GM23248 (cell line): ENCODE results near the gene POP7. TPM values are rescaled to one million over a fixed set of nuclear protein-coding genes. Genes with fewer than 3 reads are reported as not detected.

Source experiments
- DNase-seq: peaks from one replicate; pipeline ENCODE4 v3.0.0-alpha.2; 2015
- H2AFZ ChIP-seq: fragments of 200-600 bp; sonication (generic); 2 replicates; pipeline ENCODE4 v1.6.1; 2016; ENCODE audit warnings: antibody characterized with exemption
- H3F3A ChIP-seq: fragments of 200-600 bp; sonication (generic); 2 replicates; pipeline ENCODE4 v1.6.1; 2016; ENCODE audit warnings: mild to moderate bottlenecking, antibody characterized with exemption, mixed run types; ENCODE audit not compliant: insufficient read depth
- H3K27ac ChIP-seq: fragments of 200-600 bp; sonication (generic); 2 replicates; pipeline ENCODE4 v1.5.1; 2016; ENCODE audit warnings: mild to moderate bottlenecking
- H3K27me3 ChIP-seq: fragments of 200-600 bp; sonication (generic); replicated peaks from 2 replicates; pipeline ENCODE4 v1.6.1; 2016; ENCODE audit warnings: mild to moderate bottlenecking; ENCODE audit not compliant: insufficient read depth
- H3K36me3 ChIP-seq: fragments of 200-600 bp; sonication (generic); 2 replicates; pipeline ENCODE4 v1.6.1; 2016; ENCODE audit warnings: low read depth, mild to moderate bottlenecking
- H3K4me1 ChIP-seq: fragments of 200-600 bp; sonication (generic); 2 replicates; pipeline ENCODE4 v1.6.1; 2016; ENCODE audit warnings: mild to moderate bottlenecking; ENCODE audit not compliant: insufficient read depth
- H3K4me2 ChIP-seq: fragments of 200-600 bp; sonication (generic); one replicate; pipeline ENCODE4 v1.6.1; 2016; ENCODE audit warnings: mild to moderate bottlenecking; ENCODE audit not compliant: unreplicated experiment
- H3K4me3 ChIP-seq: fragments of 200-600 bp; sonication (generic); 2 replicates; pipeline ENCODE4 v1.5.1; 2016; ENCODE audit warnings: mild to moderate bottlenecking
- H3K79me2 ChIP-seq: fragments of 200-600 bp; sonication (generic); 2 replicates; pipeline ENCODE4 v1.6.1; 2016; ENCODE audit warnings: mild to moderate bottlenecking; ENCODE audit not compliant: insufficient read depth
- H3K9ac ChIP-seq: fragments of 200-600 bp; sonication (generic); 2 replicates; pipeline ENCODE4 v1.6.1; 2016; ENCODE audit warnings: mild to moderate bottlenecking
- H3K9me2 ChIP-seq: fragments of 200-600 bp; sonication (generic); 2 replicates; pipeline ENCODE4 v1.6.1; 2016; ENCODE audit warnings: mixed run types, mild to moderate bottlenecking, moderate library complexity; ENCODE audit not compliant: insufficient read depth
- H3K9me3 ChIP-seq: fragments of 200-600 bp; sonication (generic); one replicate; pipeline ENCODE4 v1.6.1; 2017; ENCODE audit warnings: low read depth
- H4K20me1 ChIP-seq: fragments of 200-600 bp; sonication (generic); 2 replicates; pipeline ENCODE4 v1.6.0; 2016; ENCODE audit not compliant: insufficient read depth
- EZH2 ChIP-seq: fragments of 200-600 bp; sonication (generic); IDR thresholded peaks from 2 replicates; pipeline ENCODE4 v1.6.1; 2018; ENCODE audit warnings: antibody characterized with exemption, mild to moderate bottlenecking; ENCODE audit not compliant: insufficient read depth, poor library complexity, severe bottlenecking
- EZH2phosphoT487 ChIP-seq: fragments of 200-600 bp; sonication (generic); IDR thresholded peaks from 2 replicates; pipeline ENCODE4 v1.6.1; 2018; ENCODE audit warnings: antibody characterized with exemption, moderate library complexity, mild to moderate bottlenecking, low read depth; ENCODE audit not compliant: insufficient read depth
- WGBS, 2 experiments: methylation state at CpG; one replicate each; pipeline ENCODE4 v1.1.6; 2015 to 2017; ENCODE audit warnings: low lambda C conversion rate in 2 of 2, low coverage in 1 of 2; ENCODE audit errors: missing lambda C conversion rate in 2 of 2; 5-methylcytosine and 5-hydroxymethylcytosine counted together
- in situ Hi-C: fragments of 300-500 bp; cut with MboI; formaldehyde crosslinking; loops from 2 replicates; pipeline ENCODE4 v1.15.0; 2020
- polyA plus RNA-seq: library from polyadenylated mRNA; unstranded; fragments of >200 nt; fragmentation: Nextera tagmentation; extraction: Ambion mirVana; gene quantifications from 2 replicates; pipeline ENCODE4 v1.2.1, GENCODE V29; 2016
- total RNA-seq: library from RNA; depleted of rRNA; stranded (reverse); fragments of >200 nt; shearing (Covaris generic); gene quantifications from 2 replicates; pipeline ENCODE4 v1.2.3, GENCODE V29; 2014

The POP7 gene
- total and polyA plus RNA-seq, 2 experiments from 2014 or later: 31.3 to 63.4 TPM

DNA sequence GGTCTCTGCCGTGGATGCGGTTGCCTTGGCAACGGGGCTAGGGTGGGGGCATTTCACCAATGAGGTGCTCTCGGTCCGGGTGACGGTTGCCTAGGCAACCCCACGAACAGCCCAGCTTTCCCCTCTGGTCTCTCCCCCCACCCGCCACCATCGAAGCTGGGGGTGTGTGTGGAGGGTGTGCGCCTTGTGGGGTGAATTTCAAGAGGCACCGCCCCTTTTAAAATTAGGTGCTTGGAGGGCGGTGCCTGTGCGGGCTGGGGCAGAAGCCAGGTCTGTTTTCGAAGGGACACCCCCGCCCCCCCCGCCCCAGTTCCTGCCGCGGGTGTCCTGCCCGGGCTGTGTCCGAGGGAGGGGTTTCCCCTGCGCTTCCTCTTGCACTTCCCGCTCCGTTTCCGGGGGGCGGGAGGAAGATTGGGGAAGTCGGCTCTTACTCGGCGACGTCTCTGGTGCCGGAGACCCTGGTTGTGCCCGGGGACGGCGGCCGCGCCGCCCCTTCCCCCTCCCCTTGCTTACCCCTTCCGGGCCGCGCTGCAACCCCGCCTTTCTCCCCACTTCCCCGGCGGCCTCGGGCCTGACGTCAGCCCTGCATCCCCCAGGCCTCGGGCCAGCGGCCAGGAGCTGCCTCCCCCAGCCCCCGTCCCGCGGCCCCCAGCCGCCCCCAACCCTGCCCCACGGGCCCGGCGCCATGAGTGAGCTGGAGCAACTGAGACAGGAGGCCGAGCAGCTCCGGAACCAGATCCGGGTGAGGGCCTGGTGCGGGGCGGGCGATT, 30.2 kb upstream of the POP7 start:
- no peaks in the 10 kb centered on the region for H3K9me2 ChIP-seq
- H3K4me2 ChIP-seq: peak overlapping the region; percentile 74
- H2AFZ ChIP-seq: no peak overlapping the region
- H3K9me3 ChIP-seq: no peaks in the 10 kb centered on the region
- DNase-seq: peak; percentile 73
- no peaks in the 10 kb centered on the region for H4K20me1 ChIP-seq
- H3K4me3 ChIP-seq: peak overlapping the region; percentile 98
- H3K36me3 ChIP-seq: peaks cover 4% of the 10 kb centered on the region; the same call in 1 of the 2 replicates
- peaks cover 37% of the 10 kb centered on the region for H3K79me2 ChIP-seq
- H3K27ac ChIP-seq: no peak overlapping the region
- WGBS, 2 experiments: 8 to 11% methylated on average over 20 to 51 of the region's 59 CpGs
- in situ Hi-C loops: no loop called here
- TF ChIP-seq EZH2 (no peak), EZH2phosphoT487 (no peak)
- H3F3A ChIP-seq: no peaks in the 10 kb centered on the region
- peak overlapping the region; percentile 94 for H3K9ac ChIP-seq
- no peaks in the 10 kb centered on the region for H3K4me1 ChIP-seq
- H3K27me3 ChIP-seq: no peaks in the 10 kb centered on the region

- Histone ChIP-seq H3K9me2 (no peaks in the 10 kb centered on the region), H2AFZ (no peak overlapping the region), H3F3A (no peaks in the 10 kb centered on the region), H3K4me3 (peak overlapping the region; percentile 98), H3K4me1 (no peaks in the 10 kb centered on the region), H4K20me1 (no peaks in the 10 kb centered on the region), H3K27me3 (no peaks in the 10 kb centered on the region), H3K4me2 (peak overlapping the region; percentile 74), H3K27ac (no peak overlapping the region), H3K36me3 (peaks cover 4% of the 10 kb centered on the region; the same call in 1 of the 2 replicates), H3K9me3 (no peaks in the 10 kb centered on the region), H3K9ac (peak overlapping the region; percentile 94; the same call in 1 of the 2 replicates), H3K79me2 (peaks cover 37% of the 10 kb centered on the region)
- WGBS, 2 experiments: 90 to 94% methylated on average over 22 to 23 of the region's 23 CpGs
- in situ Hi-C loops: no loop called here
- no peak for DNase-seq
- TF ChIP-seq EZH2phosphoT487 (no peak), EZH2 (no peak)
Measured at GRCh38 chr7:100676501-100677306, 29.2 kb upstream of the POP7 start.

GRCh38 chr7:100677308-100678267, 28.3 kb upstream of the POP7 start:
- no peaks in the 10 kb centered on the region for H3K9me3 ChIP-seq
- no peak overlapping the region for H3K27ac ChIP-seq
- DNase-seq: no peak
- H3K36me3 ChIP-seq: peaks cover 4% of the 10 kb centered on the region; the same call in 1 of the 2 replicates
- H3F3A ChIP-seq: no peaks in the 10 kb centered on the region
- no peak for TF ChIP-seq EZH2
- TF ChIP-seq EZH2phosphoT487: no peak
- no peaks in the 10 kb centered on the region for H3K27me3 ChIP-seq
- no peak overlapping the region for H2AFZ ChIP-seq
- no peaks in the 10 kb centered on the region for H3K9me2 ChIP-seq
- no peak overlapping the region for H3K4me3 ChIP-seq
- H3K4me2 ChIP-seq: no peak overlapping the region
- in situ Hi-C loops: no loop called here
- no peaks in the 10 kb centered on the region for H3K4me1 ChIP-seq
- 89 to 92% methylated on average over 28 to 36 of the region's 36 CpGs for WGBS, 2 experiments
- H3K79me2 ChIP-seq: peaks cover 37% of the 10 kb centered on the region
- no peak overlapping the region for H3K9ac ChIP-seq
- no peaks in the 10 kb centered on the region for H4K20me1 ChIP-seq
